MCF 10A (cell line): ENCODE results near the gene F7. TPM values are rescaled to one million over a fixed set of nuclear protein-coding genes. Genes with fewer than 3 reads are reported as not detected.
"Not testable (repeated sequence)": the region's sequence is repeated elsewhere in the genome, so short reads cannot be mapped to it uniquely, and the experiment has no call there.

Experiments used
- BruUV-seq: library from RNA; stranded (reverse); fragments of 400-500 nt; replicated peaks from 2 replicates; lab custom pipeline; 2021; lab: Mats Ljungman, UMichigan
- CTCF ChIA-PET: fragments of 300-600 bp; sonication (Branson Sonifier 250); formaldehyde crosslinking; extraction: SDS; loops from one replicate; lab custom pipeline; 2021; ENCODE audit warnings: antibody characterized with exemption, inconsistent platforms; lab: Yijun Ruan, JAX
- POLR2A ChIA-PET: fragments of 300-600, 350-650 bp; sonication (Branson Sonifier 250); formaldehyde crosslinking; extraction: SDS; loops from one replicate; lab custom pipeline; 2020; ENCODE audit warnings: antibody characterized with exemption, inconsistent platforms; lab: Yijun Ruan, JAX
- DNase-seq: peaks from one replicate; pipeline ENCODE4 v3.0.0-alpha.2; 2018; ENCODE audit not compliant: unreplicated experiment
- H3K27ac Mint-ChIP-seq: one replicate; pipeline ENCODE4 v1.8.0; 2022; ENCODE audit warnings: mild to moderate bottlenecking, low read depth, mixed read lengths; ENCODE audit not compliant: unreplicated experiment
- H3K27me3 Mint-ChIP-seq: one replicate; pipeline ENCODE4 v1.8.0; 2022; ENCODE audit warnings: mixed read lengths; ENCODE audit not compliant: insufficient read depth, unreplicated experiment
- H3K36me3 Mint-ChIP-seq: one replicate; pipeline ENCODE4 v1.8.0; 2022; ENCODE audit warnings: mild to moderate bottlenecking, moderate library complexity, mixed read lengths; ENCODE audit not compliant: insufficient read depth, unreplicated experiment
- H3K4me1 Mint-ChIP-seq: one replicate; pipeline ENCODE4 v1.8.0; 2022; ENCODE audit warnings: mixed read lengths; ENCODE audit not compliant: insufficient read depth, unreplicated experiment
- H3K4me3 Mint-ChIP-seq: one replicate; pipeline ENCODE4 v1.8.0; 2022; ENCODE audit warnings: mild to moderate bottlenecking, moderate library complexity, mixed read lengths; ENCODE audit not compliant: unreplicated experiment
- H3K9me3 Mint-ChIP-seq: one replicate; pipeline ENCODE4 v1.8.0; 2022; ENCODE audit warnings: mixed read lengths; ENCODE audit not compliant: unreplicated experiment
- CTCF ChIP-seq: fragments of 200-600 bp; IDR thresholded peaks from one replicate; pipeline ENCODE4 v1.8.0; 2022; ENCODE audit warnings: antibody characterized with exemption, mild to moderate bottlenecking; ENCODE audit not compliant: unreplicated experiment
- intact Hi-C: fragments of 100-400 bp; cut with micrococcal nuclease; formaldehyde crosslinking; loops from 2 replicates; pipeline ENCODE4 v1.14.1; 2022
- total RNA-seq: library from RNA; stranded (reverse); gene quantifications from 2 replicates; pipeline ENCODE4 v1.2.3, GENCODE V29; 2022

F7 gene
- total RNA-seq, 1 experiment from 2014 or later = not detected

- BruUV-seq = no TSS peak
- no peaks in the 10 kb centered on the region for H3K9me3 Mint-ChIP-seq
- POLR2A ChIA-PET = interaction anchor here (0.6 to 0.7 kb wide), 3 partner anchors 29 to 554 kb away, joined by 3 to 4 read pairs (median 3); no protein-coding TSS in a partner anchor
Observed at GRCh38 chr13:113099142-113099541, 6.4 kb upstream of the F7 start.

GRCh38 chr13:113102302-113102701, 3.3 kb upstream of the F7 start:
- H3K36me3 Mint-ChIP-seq, H3K4me1 Mint-ChIP-seq, CTCF ChIA-PET, DNase-seq, intact Hi-C loops, BruUV-seq, H3K9me3 Mint-ChIP-seq, POLR2A ChIA-PET, H3K27ac Mint-ChIP-seq, H3K4me3 Mint-ChIP-seq: not testable (repeated sequence)
- peaks cover 17% of the 10 kb centered on the region for H3K27me3 Mint-ChIP-seq

More at GRCh38 chr13:113099142-113099541, 6.4 kb upstream of the F7 start:
- no peak for DNase-seq
- TF ChIP-seq CTCF = no peak
- H3K27ac Mint-ChIP-seq = no peak overlapping the region
- intact Hi-C loops = no loop called here
- no peaks in the 10 kb centered on the region for H3K36me3 Mint-ChIP-seq
- H3K4me1 Mint-ChIP-seq = no peaks in the 10 kb centered on the region
- H3K4me3 Mint-ChIP-seq = no peak overlapping the region
- CTCF ChIA-PET = no interaction called here
- H3K27me3 Mint-ChIP-seq = peaks cover 17% of the 10 kb centered on the region

GRCh38 chr13:113102727-113103126, 2.9 kb upstream of the F7 start:
- BruUV-seq = no TSS peak
- no peaks in the 10 kb centered on the region for H3K36me3 Mint-ChIP-seq
- H3K27ac Mint-ChIP-seq = no peak overlapping the region
- no peaks in the 10 kb centered on the region for H3K9me3 Mint-ChIP-seq
- POLR2A ChIA-PET = no interaction called here
- H3K4me1 Mint-ChIP-seq = no peaks in the 10 kb centered on the region
- DNase-seq = no peak
- no peak for TF ChIP-seq CTCF
- H3K27me3 Mint-ChIP-seq = peaks cover 17% of the 10 kb centered on the region
- CTCF ChIA-PET = no interaction called here
- intact Hi-C loops = no loop called here
- no peak overlapping the region for H3K4me3 Mint-ChIP-seq

- BruUV-seq = no TSS peak
- Mint-ChIP-seq H3K27me3 (peaks cover 8% of the 10 kb centered on the region), H3K4me3 (no peak overlapping the region), H3K27ac (no peak overlapping the region), H3K9me3 (no peaks in the 10 kb centered on the region), H3K4me1 (no peaks in the 10 kb centered on the region), H3K36me3 (no peaks in the 10 kb centered on the region)
- no peak for DNase-seq
- ChIA-PET CTCF (no interaction called here), POLR2A (no interaction called here)
- TF ChIP-seq CTCF = no peak
- intact Hi-C loops = no loop called here
Observed at GRCh38 chr13:113103646-113104045, 1.9 kb upstream of the F7 start.

- H3K27me3 Mint-ChIP-seq = no peaks in the 10 kb centered on the region
- ChIA-PET POLR2A (no interaction called here), CTCF (interaction anchor here (0.5 kb wide), 1 partner anchor 43 kb away, joined by 3 read pairs; no protein-coding TSS in a partner anchor)
- TF ChIP-seq CTCF = no peak
- DNase-seq = no peak
- no peak overlapping the region for H3K27ac Mint-ChIP-seq
- intact Hi-C loops = no loop called here
- no TSS peak for BruUV-seq
- H3K4me3 Mint-ChIP-seq = no peak overlapping the region
- no peaks in the 10 kb centered on the region for H3K36me3 Mint-ChIP-seq
- no peaks in the 10 kb centered on the region for H3K4me1 Mint-ChIP-seq
- no peaks in the 10 kb centered on the region for H3K9me3 Mint-ChIP-seq
Observed at GRCh38 chr13:113105921-113106452, 396 bp downstream of the F7 start.
